WTC11 (cell line): ENCODE data around the gene ITGB1BP2. TPM values are rescaled to one million over a fixed set of nuclear protein-coding genes. Genes with fewer than 3 reads are reported as not detected.
A peak's percentile ranks its signal among the peaks of the same experiment; 100 is the strongest.

Experiments used
- ATAC-seq: fragments of 200-7000 bp; cut with Tn5 transposase; 2 replicates; pipeline ENCODE4 v1.10.0; 2021; ENCODE audit warnings: mild to moderate bottlenecking, moderate library complexity
- Bru-seq: library from RNA; stranded (reverse); fragments of 400-500 nt; gene quantifications from one replicate; lab custom pipeline; 2021; lab: Mats Ljungman, UMichigan
- CTCF ChIA-PET: fragments of 300-600 bp; sonication (Branson Sonifier 250); formaldehyde crosslinking; loops from one replicate; lab custom pipeline; 2021; ENCODE audit warnings: antibody characterized with exemption; lab: Charles Lee
- POLR2A ChIA-PET: fragments of 350-600 bp; sonication (Branson Sonifier 250); formaldehyde crosslinking; loops from one replicate; lab custom pipeline; 2021; ENCODE audit warnings: antibody characterized with exemption; lab: Charles Lee
- DNase-seq: peaks from one replicate; pipeline ENCODE4 v3.0.0; 2021; ENCODE audit warnings: low spot score
- H3K27ac Mint-ChIP-seq: 2 replicates; pipeline ENCODE4 v1.8.0; 2021; ENCODE audit warnings: mixed read lengths
- H3K27me3 Mint-ChIP-seq: 2 replicates; pipeline ENCODE4 v1.8.0; 2021; ENCODE audit warnings: low read depth, mild to moderate bottlenecking, moderate library complexity, mixed read lengths
- H3K36me3 Mint-ChIP-seq: 2 replicates; pipeline ENCODE4 v1.8.0; 2021; ENCODE audit warnings: mixed read lengths
- H3K4me1 Mint-ChIP-seq: 2 replicates; pipeline ENCODE4 v1.8.0; 2022; ENCODE audit warnings: mixed read lengths
- H3K4me3 Mint-ChIP-seq: 2 replicates; pipeline ENCODE4 v1.8.0; 2021; ENCODE audit warnings: mild to moderate bottlenecking, moderate library complexity, mixed read lengths
- H3K9me3 Mint-ChIP-seq: 2 replicates; pipeline ENCODE4 v1.8.0; 2021; ENCODE audit warnings: mixed read lengths
- E2F1 ChIP-seq: sonication (generic); formaldehyde crosslinking; IDR thresholded peaks from 2 replicates; pipeline ENCODE4 v1.8.0; 2022; ENCODE audit warnings: mild to moderate bottlenecking, missing genetic modification reagents
- EMX1 ChIP-seq: fragments of 250-450 bp; sonication (Bioruptor Pico); IDR thresholded peaks from 2 replicates; pipeline ENCODE4 v1.8.0; 2021; ENCODE audit warnings: mild to moderate bottlenecking
- NFATC4 ChIP-seq: fragments of 250-450 bp; sonication (Bioruptor Pico); IDR thresholded peaks from 2 replicates; pipeline ENCODE4 v1.9.0; 2021; ENCODE audit warnings: mild to moderate bottlenecking
- PRRX2 ChIP-seq: fragments of 250-450 bp; sonication (Bioruptor Pico); IDR thresholded peaks from 2 replicates; pipeline ENCODE4 v1.8.0; 2021; ENCODE audit warnings: mild to moderate bottlenecking
- ZNF416 ChIP-seq: fragments of 250-450 bp; sonication (Bioruptor Pico); IDR thresholded peaks from 2 replicates; pipeline ENCODE4 v1.9.0; 2021; ENCODE audit warnings: mild to moderate bottlenecking, inconsistent platforms
- ZSCAN18 ChIP-seq: fragments of 250-450 bp; sonication (Bioruptor Pico); IDR thresholded peaks from 2 replicates; pipeline ENCODE4 v2.1.2; 2022; ENCODE audit warnings: mild to moderate bottlenecking, moderate library complexity
- long read RNA-seq, 3 experiments: library from RNA in 1 of 3; library from capped mRNA in 1 of 3; library from polyadenylated mRNA in 1 of 3; unstranded in 2 of 3; stranded (forward) in 1 of 3; transcript quantifications; one replicate each; pipeline ENCODE4 v2.0.0, GENCODE V29; 2021
- total RNA-seq: library from RNA; stranded (reverse); gene quantifications from 3 replicates; pipeline ENCODE4 v1.2.3, GENCODE V29; 2021
- TF ChIP-seq, protein P1 (sequence below): sonication (generic); formaldehyde crosslinking; IDR thresholded peaks from 2 replicates; pipeline ENCODE4 v1.8.1; 2023; ENCODE audit warnings: mild to moderate bottlenecking, missing genetic modification reagents, moderate library complexity
- TF ChIP-seq, protein P2 (sequence below): sonication (generic); formaldehyde crosslinking; IDR thresholded peaks from 2 replicates; pipeline ENCODE4 v1.8.1; 2023; ENCODE audit warnings: mild to moderate bottlenecking, missing genetic modification reagents, borderline replicate concordance
- TF ChIP-seq, protein P3 (sequence below): sonication (generic); formaldehyde crosslinking; IDR thresholded peaks from 2 replicates; pipeline ENCODE4 v1.8.0; 2023; ENCODE audit warnings: missing genetic modification reagents, mild to moderate bottlenecking, borderline replicate concordance
- TF ChIP-seq, protein P4 (sequence below): fragments of 250-450 bp; sonication (Bioruptor Pico); conservative IDR thresholded peaks from 2 replicates; pipeline ENCODE4 v1.9.0; 2021; ENCODE audit warnings: mild to moderate bottlenecking

ITGB1BP2 gene
- total RNA-seq (5.8 to 6.8 TPM (median 6.1 TPM) in 3 replicates), Bru-seq, nascent RNA (percentile 68 among the genes with signal in this experiment)
- long read RNA-seq, experiment 1, partial matches to known transcripts = 0 of 2 reads
- long read RNA-seq, experiment 1, other reads (novel, unspliced or antisense) = 0 of 2 reads
- long read RNA-seq, experiment 2, partial matches to known transcripts = 1 of 2 reads
- long read RNA-seq, experiment 2, other reads (novel, unspliced or antisense) = 1 of 2 reads
- long read RNA-seq, experiment 3 = 0 reads

- Mint-ChIP-seq H3K36me3 (peaks cover 69% of the 10 kb centered on the region), H3K9me3 (no peaks in the 10 kb centered on the region), H3K4me1 (0 out of 2 replicates have a peak, but pooled peaks cover 4% of the 10 kb centered on the region), H3K27ac (peak within 1 kb of the TSS; percentile 65), H3K4me3 (no peak within 1 kb of the TSS), H3K27me3 (no peaks in the 10 kb centered on the region)
- ATAC-seq (peak; percentile 44), DNase-seq (no peak)
- TF ChIP-seq NFATC4 (CRISPR knock-in tag) = no peak
- TF ChIP-seq, protein P1, sequence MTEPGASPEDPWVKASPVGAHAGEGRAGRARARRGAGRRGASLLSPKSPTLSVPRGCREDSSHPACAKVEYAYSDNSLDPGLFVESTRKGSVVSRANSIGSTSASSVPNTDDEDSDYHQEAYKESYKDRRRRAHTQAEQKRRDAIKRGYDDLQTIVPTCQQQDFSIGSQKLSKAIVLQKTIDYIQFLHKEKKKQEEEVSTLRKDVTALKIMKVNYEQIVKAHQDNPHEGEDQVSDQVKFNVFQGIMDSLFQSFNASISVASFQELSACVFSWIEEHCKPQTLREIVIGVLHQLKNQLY (CRISPR knock-in tag) = no peak
- TF ChIP-seq, protein P2, sequence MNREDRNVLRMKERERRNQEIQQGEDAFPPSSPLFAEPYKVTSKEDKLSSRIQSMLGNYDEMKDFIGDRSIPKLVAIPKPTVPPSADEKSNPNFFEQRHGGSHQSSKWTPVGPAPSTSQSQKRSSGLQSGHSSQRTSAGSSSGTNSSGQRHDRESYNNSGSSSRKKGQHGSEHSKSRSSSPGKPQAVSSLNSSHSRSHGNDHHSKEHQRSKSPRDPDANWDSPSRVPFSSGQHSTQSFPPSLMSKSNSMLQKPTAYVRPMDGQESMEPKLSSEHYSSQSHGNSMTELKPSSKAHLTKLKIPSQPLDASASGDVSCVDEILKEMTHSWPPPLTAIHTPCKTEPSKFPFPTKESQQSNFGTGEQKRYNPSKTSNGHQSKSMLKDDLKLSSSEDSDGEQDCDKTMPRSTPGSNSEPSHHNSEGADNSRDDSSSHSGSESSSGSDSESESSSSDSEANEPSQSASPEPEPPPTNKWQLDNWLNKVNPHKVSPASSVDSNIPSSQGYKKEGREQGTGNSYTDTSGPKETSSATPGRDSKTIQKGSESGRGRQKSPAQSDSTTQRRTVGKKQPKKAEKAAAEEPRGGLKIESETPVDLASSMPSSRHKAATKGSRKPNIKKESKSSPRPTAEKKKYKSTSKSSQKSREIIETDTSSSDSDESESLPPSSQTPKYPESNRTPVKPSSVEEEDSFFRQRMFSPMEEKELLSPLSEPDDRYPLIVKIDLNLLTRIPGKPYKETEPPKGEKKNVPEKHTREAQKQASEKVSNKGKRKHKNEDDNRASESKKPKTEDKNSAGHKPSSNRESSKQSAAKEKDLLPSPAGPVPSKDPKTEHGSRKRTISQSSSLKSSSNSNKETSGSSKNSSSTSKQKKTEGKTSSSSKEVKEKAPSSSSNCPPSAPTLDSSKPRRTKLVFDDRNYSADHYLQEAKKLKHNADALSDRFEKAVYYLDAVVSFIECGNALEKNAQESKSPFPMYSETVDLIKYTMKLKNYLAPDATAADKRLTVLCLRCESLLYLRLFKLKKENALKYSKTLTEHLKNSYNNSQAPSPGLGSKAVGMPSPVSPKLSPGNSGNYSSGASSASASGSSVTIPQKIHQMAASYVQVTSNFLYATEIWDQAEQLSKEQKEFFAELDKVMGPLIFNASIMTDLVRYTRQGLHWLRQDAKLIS (CRISPR knock-in tag) = no peak
- peak; percentile 76; the same call in 1 of the 2 replicates for TF ChIP-seq EMX1 (CRISPR knock-in tag)
- TF ChIP-seq, protein P3, sequence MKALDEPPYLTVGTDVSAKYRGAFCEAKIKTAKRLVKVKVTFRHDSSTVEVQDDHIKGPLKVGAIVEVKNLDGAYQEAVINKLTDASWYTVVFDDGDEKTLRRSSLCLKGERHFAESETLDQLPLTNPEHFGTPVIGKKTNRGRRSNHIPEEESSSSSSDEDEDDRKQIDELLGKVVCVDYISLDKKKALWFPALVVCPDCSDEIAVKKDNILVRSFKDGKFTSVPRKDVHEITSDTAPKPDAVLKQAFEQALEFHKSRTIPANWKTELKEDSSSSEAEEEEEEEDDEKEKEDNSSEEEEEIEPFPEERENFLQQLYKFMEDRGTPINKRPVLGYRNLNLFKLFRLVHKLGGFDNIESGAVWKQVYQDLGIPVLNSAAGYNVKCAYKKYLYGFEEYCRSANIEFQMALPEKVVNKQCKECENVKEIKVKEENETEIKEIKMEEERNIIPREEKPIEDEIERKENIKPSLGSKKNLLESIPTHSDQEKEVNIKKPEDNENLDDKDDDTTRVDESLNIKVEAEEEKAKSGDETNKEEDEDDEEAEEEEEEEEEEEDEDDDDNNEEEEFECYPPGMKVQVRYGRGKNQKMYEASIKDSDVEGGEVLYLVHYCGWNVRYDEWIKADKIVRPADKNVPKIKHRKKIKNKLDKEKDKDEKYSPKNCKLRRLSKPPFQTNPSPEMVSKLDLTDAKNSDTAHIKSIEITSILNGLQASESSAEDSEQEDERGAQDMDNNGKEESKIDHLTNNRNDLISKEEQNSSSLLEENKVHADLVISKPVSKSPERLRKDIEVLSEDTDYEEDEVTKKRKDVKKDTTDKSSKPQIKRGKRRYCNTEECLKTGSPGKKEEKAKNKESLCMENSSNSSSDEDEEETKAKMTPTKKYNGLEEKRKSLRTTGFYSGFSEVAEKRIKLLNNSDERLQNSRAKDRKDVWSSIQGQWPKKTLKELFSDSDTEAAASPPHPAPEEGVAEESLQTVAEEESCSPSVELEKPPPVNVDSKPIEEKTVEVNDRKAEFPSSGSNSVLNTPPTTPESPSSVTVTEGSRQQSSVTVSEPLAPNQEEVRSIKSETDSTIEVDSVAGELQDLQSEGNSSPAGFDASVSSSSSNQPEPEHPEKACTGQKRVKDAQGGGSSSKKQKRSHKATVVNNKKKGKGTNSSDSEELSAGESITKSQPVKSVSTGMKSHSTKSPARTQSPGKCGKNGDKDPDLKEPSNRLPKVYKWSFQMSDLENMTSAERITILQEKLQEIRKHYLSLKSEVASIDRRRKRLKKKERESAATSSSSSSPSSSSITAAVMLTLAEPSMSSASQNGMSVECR = no peak
- TF ChIP-seq ZSCAN18 (CRISPR knock-in tag) = no peak
- TF ChIP-seq, protein P4, sequence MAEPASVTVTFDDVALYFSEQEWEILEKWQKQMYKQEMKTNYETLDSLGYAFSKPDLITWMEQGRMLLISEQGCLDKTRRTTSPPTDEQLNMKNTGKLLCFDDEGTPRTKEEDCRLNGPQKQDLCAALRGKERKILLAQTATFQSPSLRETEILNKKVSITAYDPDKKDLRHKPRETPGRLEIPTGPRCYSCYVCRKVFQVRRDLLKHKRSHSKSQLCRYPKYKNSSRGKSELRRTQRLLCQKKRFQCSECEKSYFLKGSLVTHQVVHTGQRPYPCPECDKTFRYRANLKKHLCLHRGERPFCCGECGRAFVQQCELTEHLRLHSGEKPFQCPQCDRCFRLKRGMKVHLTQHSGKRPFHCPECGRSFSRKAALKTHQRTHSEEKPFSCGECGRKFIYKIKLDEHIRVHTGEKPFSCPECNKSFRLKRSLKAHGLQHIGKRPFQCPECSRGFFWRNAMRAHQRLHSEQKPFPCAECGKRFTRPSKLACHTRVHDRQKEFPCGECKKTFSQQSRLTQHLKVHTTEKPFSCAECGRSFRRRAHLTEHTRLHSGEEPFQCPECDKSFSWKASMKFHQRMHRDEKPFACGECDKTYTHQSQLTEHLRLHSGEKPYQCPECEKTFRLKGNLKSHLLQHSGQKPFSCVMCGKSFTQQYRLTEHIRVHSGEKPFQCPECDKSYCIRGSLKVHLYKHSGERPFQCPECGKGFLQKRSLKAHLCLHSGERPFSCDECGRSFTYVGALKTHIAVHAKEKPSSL (CRISPR knock-in tag) = 0 out of 2 replicates have a peak, but pooled peaks have one; percentile 22
- TF ChIP-seq ZNF416 (CRISPR knock-in tag) = no peak
- 0 out of 2 replicates have a peak, but pooled peaks have one; percentile 29 for TF ChIP-seq PRRX2 (CRISPR knock-in tag)
- no peak for TF ChIP-seq E2F1 (CRISPR knock-in tag)
- POLR2A ChIA-PET = interaction anchor here (1.2 kb wide), 1 partner anchor 47 kb away, joined by 4 read pairs; no protein-coding TSS in a partner anchor
- CTCF ChIA-PET = no interaction called here
These were observed at the start of gene ITGB1BP2 for GRCh38 chrX:71301195-71301924. TSS of gene ITGB1BP2 (plus strand) at chrX:71301750. CDS start at chrX:71301807, 57 bp downstream.
